GM18873 (cell line): ENCODE data around the gene HNRNPD.
"Not testable (repeated sequence)": the region's sequence is repeated elsewhere in the genome, so short reads cannot be mapped to it uniquely, and the experiment has no call there.

Source experiments
- ATAC-seq: cut with Tn5 transposase; IDR thresholded peaks from one replicate; pipeline ENCODE4 v1.9.1; 2021; ENCODE audit warnings: mild to moderate bottlenecking, moderate library complexity, moderate number of reproducible peaks; ENCODE audit not compliant: unreplicated experiment, low FRiP score

The HNRNPD gene

GRCh38 chr4:82303063-82303462 is 70.7 kb downstream of the HNRNPD start:
- not testable (repeated sequence) for ATAC-seq
